SU-DHL-6 (cell line): ENCODE results near the gene DEFB119.
"Not testable (repeated sequence)": the region's sequence is repeated elsewhere in the genome, so short reads cannot be mapped to it uniquely, and the experiment has no call there.

Experiments used
- CTCF ChIP-seq: fragments of 200-600 bp; sonication (generic); IDR thresholded peaks from one replicate; pipeline ENCODE4 v1.5.1; 2017; ENCODE audit warnings: antibody characterized with exemption, mild to moderate bottlenecking, low read length, moderate library complexity; ENCODE audit not compliant: insufficient read depth, poor library complexity, severe bottlenecking
- EZH2phosphoT487 ChIP-seq: fragments of 200-600 bp; sonication (generic), shearing (Covaris generic); conservative IDR thresholded peaks from 2 replicates; pipeline ENCODE4 v1.6.1; 2018; ENCODE audit warnings: mild to moderate bottlenecking, antibody characterized with exemption, low read length, moderate library complexity, mixed read lengths

GRCh38 chr20:31364272-31364671, 26.1 kb downstream of the DEFB119 start:
- not testable (repeated sequence) for TF ChIP-seq CTCF, EZH2phosphoT487
